Left ventricle myocardium inferior (tissue), 1 donor: ENCODE results near the gene TBXA2R. TPM values are rescaled to one million over a fixed set of nuclear protein-coding genes. Genes with fewer than 3 reads are reported as not detected.

ENCODE experiments used
- DNase-seq: peaks from one replicate; pipeline ENCODE4 v3.0.0-alpha.2; 2020
- H3K27ac ChIP-seq: fragments of 200-600 bp; replicated peaks from 2 replicates; pipeline ENCODE4 v1.8.0; 2021
- H3K27me3 ChIP-seq: fragments of 200-600 bp; 2 replicates; pipeline ENCODE4 v1.8.0; 2021; ENCODE audit warnings: low read depth
- H3K36me3 ChIP-seq: fragments of 200-600 bp; 2 replicates; pipeline ENCODE4 v1.8.0; 2021
- H3K4me1 ChIP-seq: fragments of 200-600 bp; 2 replicates; pipeline ENCODE4 v1.8.0; 2021
- H3K4me3 ChIP-seq: fragments of 200-600 bp; 2 replicates; pipeline ENCODE4 v1.8.0; 2021; ENCODE audit warnings: mild to moderate bottlenecking, moderate library complexity
- H3K9me3 ChIP-seq: fragments of 200-600 bp; replicated peaks from 2 replicates; pipeline ENCODE4 v1.8.0; 2021
- intact Hi-C: fragments of 100-400 bp; cut with micrococcal nuclease; formaldehyde crosslinking; loops from one replicate; pipeline ENCODE4 v1.11.0; 2022
- total RNA-seq: library from RNA; stranded (reverse); fragmentation: NEBNext Ultra II Directional; extraction: Animal tissue kit (Norgen Biotek cat#: 25700); gene quantifications from one replicate; pipeline ENCODE4 v1.2.1, GENCODE V29; 2021
- TF ChIP-seq, protein P1 (sequence below): fragments of 200-600 bp; IDR thresholded peaks from 2 replicates; pipeline ENCODE4 v1.8.0; 2021; ENCODE audit warnings: antibody characterized with exemption, mild to moderate bottlenecking, borderline replicate concordance
- donor health status: DM: no; HTN: yes; CAD: no; lungs with severe emphysema.

TBXA2R gene
- total RNA-seq, 1 donor from 2014 or later = 2.3 TPM

DNA sequence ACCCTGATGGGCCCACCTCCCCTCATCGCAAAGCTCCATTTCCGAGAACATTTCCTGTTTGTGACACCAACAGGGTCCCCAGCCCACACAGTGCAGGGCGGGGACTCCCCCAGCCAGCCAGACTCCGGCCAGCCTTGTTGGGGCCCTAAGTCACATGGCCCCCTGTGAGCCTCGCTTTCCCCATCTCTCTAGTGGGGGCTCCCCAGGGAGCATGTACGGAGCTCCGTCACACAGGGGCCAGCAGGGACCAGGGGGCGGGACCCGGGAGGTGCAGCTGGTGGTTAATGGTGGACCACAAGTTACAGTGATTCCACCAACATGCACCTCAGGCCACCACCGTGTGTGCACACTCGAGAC is 1.7 kb downstream of the TBXA2R start:
- peaks cover 62% of the 10 kb centered on the region for H3K4me1 ChIP-seq
- H3K4me3 ChIP-seq = peak overlapping the region; percentile 72
- H3K9me3 ChIP-seq = no peaks in the 10 kb centered on the region
- H3K27me3 ChIP-seq = peaks cover 30% of the 10 kb centered on the region
- DNase-seq = no peak
- TF ChIP-seq, protein P1, sequence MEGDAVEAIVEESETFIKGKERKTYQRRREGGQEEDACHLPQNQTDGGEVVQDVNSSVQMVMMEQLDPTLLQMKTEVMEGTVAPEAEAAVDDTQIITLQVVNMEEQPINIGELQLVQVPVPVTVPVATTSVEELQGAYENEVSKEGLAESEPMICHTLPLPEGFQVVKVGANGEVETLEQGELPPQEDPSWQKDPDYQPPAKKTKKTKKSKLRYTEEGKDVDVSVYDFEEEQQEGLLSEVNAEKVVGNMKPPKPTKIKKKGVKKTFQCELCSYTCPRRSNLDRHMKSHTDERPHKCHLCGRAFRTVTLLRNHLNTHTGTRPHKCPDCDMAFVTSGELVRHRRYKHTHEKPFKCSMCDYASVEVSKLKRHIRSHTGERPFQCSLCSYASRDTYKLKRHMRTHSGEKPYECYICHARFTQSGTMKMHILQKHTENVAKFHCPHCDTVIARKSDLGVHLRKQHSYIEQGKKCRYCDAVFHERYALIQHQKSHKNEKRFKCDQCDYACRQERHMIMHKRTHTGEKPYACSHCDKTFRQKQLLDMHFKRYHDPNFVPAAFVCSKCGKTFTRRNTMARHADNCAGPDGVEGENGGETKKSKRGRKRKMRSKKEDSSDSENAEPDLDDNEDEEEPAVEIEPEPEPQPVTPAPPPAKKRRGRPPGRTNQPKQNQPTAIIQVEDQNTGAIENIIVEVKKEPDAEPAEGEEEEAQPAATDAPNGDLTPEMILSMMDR = no peak
- peak overlapping the region; percentile 92 for H3K27ac ChIP-seq
- no peaks in the 10 kb centered on the region for H3K36me3 ChIP-seq
- intact Hi-C loops = no loop called here

DNA sequence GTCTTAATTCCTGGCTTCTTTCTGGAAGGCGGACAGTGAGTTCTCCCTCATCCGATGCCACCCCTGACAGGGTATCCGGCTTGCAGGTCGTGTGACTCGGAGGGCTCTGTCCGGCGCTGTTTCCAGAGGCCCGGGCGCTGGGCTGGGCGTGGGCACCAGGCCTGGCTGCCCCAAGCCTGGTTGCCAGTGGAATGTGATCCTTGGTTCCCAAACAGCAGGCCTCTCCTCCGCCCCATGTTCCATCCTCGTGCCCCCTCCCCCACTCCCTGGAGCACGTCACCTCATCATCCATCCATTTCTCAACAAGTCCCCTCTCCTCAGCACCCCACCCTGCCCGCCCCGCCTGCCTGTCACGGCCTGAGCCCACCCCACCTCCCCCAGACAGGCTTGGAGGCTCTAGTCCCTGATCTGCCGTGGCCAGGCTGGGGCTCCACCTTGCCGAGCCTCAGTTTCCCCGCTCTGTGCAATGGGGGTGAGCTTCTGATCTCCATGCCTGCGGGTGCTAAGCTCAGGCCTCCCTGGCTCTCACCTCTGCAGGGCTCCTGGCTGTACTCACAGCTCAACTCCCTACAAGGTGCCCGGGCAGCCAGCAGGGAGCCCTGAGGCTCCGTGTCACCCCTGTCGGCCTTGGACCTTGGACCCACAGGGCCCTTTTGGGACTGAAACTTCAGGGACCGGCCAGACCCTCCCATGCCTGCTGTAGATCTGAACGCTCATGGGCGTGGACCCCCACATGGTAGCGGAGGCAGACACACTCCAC is 2.3 kb downstream of the TBXA2R start:
- intact Hi-C loops = no loop called here
- Histone ChIP-seq H3K4me3 (peak overlapping the region; percentile 72), H3K4me1 (peaks cover 57% of the 10 kb centered on the region), H3K36me3 (peaks cover 4% of the 10 kb centered on the region), H3K27me3 (peaks cover 30% of the 10 kb centered on the region), H3K27ac (peak overlapping the region; percentile 92), H3K9me3 (no peaks in the 10 kb centered on the region)
- TF ChIP-seq, protein P1 = no peak
- DNase-seq = no peak

DNA sequence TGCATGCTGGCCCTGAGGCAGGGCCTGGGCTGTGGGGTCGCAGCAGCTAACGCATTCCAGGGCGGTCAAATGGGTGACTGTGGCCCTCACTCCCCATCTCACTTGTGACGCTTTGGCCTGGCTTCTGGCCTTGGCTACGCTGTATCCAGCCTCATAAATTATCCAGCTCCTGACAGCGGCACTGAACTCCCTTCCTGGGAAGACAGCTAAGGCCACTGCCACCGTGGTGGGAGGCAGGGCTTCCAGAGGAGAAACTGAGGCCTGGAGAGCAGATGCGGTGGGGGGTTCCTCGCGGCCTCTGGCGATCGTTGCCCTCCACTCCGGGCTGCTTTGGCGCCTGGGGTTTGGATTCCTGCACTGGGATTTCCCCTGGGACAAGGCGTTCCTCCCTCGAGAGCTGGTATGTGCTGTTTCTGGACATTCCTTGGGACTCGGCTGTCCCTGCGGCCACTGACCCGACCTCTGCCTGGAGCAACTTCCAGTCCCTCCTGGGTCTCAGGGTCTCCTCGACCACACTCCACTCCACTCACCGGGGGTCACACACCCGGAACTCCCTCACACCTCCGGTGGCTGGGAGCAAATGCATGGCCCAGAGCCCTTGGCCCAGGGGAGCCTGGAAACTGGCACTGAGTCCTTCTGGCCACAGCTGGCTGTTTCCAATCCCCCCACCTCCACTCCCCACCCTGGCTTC is 3.4 kb downstream of the TBXA2R start:
- Histone ChIP-seq H3K27ac (peak overlapping the region; percentile 92), H3K9me3 (no peaks in the 10 kb centered on the region), H3K4me3 (no peak overlapping the region), H3K4me1 (peaks cover 45% of the 10 kb centered on the region), H3K36me3 (peaks cover 4% of the 10 kb centered on the region), H3K27me3 (peaks cover 30% of the 10 kb centered on the region)
- no peak for DNase-seq
- TF ChIP-seq, protein P1 = no peak
- intact Hi-C loops = no loop called here

DNA sequence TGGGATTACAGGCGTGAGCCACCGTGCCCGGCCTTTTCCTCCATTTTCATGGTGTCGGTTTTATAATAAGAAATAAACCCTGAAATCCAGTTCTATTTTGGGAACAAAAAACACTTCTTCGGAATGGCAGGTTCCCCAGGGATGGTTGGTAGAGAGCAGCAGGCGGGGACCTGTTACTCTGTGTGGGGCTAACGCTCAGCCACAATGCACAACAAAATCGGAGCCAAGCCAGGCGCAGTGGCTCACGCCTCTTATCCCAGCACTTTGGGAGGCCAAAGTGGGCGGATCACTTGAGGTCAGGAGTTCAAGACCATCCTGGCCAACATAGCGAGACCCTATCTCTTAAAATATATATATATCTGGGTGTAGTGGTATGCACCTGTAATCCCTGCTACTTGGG is 5.7 kb downstream of the TBXA2R start:
- peaks cover 23% of the 10 kb centered on the region for H3K4me1 ChIP-seq
- peaks cover 24% of the 10 kb centered on the region for H3K27me3 ChIP-seq
- TF ChIP-seq, protein P1 = no peak
- no peak for DNase-seq
- intact Hi-C loops = no loop called here
- H3K27ac ChIP-seq = no peak overlapping the region
- no peaks in the 10 kb centered on the region for H3K9me3 ChIP-seq
- peaks cover 4% of the 10 kb centered on the region for H3K36me3 ChIP-seq
- no peak overlapping the region for H3K4me3 ChIP-seq

DNA sequence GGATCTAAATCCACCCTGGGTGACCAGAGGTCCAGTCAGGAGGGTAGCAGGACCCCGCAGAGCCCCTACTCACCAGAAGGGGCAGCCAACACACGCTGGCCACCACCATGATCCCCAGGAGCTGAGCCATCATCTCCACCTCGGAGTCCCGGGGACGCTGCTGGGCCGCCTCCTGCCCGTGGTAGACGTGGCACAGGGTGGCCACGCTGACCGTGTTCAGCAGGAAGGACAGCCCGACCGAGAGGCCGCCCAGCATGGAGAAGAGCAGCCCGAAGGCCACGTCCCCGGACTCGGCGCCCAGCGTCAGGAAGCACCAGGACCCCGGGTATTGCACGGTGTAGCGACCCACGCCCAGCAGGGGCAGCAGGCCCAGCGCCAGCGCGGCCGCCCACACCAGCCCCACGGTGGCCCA is 6.9 kb downstream of the TBXA2R start:
- no peak overlapping the region for H3K27ac ChIP-seq

More for the DNA sequence above, 6.9 kb downstream of the TBXA2R start:
- intact Hi-C loops = no loop called here
- TF ChIP-seq, protein P1 = no peak
- Histone ChIP-seq H3K4me1 (peaks cover 18% of the 10 kb centered on the region), H3K27me3 (peaks cover 22% of the 10 kb centered on the region), H3K4me3 (no peak overlapping the region), H3K36me3 (peaks cover 4% of the 10 kb centered on the region), H3K9me3 (no peaks in the 10 kb centered on the region)
- no peak for DNase-seq
